HG03432 (cell line): ENCODE results near the gene RHOH.
A peak's percentile ranks its signal among the peaks of the same experiment; 100 is the strongest.

Experiments
- ATAC-seq: cut with Tn5 transposase; IDR thresholded peaks from one replicate; pipeline ENCODE4 v1.9.1; 2021; ENCODE audit warnings: mild to moderate bottlenecking, moderate library complexity; ENCODE audit not compliant: unreplicated experiment

Gene RHOH

GRCh38 chr4:40204507-40205258 lies 7.9 kb downstream of the RHOH start:
- no peak for ATAC-seq

- peak; percentile 69 for ATAC-seq
Measured at GRCh38 chr4:40205259-40206198, 8.7 kb downstream of the RHOH start.

DNA sequence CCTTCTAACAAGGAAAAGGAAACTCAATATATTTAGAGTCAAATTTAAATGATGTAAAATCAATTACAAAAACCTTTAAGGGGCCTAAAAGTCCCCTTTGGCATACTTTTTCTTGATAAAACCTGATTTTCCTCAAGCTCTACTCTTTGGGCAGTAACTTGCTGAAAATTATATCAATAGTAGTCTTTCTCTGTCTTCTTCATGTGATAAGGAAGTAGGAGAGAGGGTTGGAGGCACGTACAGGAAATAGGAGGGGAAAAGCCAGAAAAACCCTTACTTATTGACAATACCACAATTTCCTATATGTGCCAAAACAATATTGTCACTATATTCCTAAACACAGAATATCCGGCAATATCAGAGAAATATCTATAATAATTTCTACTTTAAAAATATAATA lies 9.6 kb downstream of the RHOH start:
- ATAC-seq = no peak

DNA sequence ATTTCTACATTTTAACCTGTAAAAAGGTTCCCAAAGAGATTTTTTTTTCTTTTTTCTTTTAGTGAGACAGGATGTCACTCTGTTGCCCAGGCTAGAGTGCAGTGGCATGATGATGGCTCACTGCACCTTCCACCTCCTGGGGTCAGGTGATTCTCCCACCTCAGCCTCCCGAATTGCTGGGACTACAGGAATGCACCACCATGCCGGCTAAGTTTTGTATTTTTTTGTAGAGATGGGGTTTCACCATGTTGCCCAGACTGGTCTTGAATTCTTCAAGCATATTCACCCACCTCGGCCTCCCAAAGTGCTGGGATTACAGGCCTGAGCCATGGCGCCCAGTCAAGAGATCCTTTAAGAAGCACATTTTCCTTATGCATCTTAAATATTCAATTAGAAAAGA lies 12.6 kb downstream of the RHOH start:
- no peak for ATAC-seq

DNA sequence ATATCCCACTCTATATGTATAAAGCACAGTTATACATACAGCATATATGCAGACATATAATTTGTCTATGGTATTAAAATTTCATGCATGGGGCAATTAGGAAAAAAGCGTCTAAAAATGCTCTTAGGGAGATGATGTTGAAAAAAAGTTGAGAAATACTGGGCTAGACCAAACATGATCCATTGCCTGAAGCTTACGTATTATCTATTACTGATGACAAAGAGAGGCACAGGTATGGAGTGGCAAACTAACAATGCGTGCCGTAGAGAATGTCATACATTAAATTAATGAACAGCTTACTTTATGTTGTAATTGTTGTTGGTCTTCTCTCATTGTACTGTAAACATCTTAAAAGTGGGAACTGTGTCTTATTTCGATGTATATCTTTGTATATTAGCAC lies 13.9 kb downstream of the RHOH start:
- ATAC-seq = no peak

DNA sequence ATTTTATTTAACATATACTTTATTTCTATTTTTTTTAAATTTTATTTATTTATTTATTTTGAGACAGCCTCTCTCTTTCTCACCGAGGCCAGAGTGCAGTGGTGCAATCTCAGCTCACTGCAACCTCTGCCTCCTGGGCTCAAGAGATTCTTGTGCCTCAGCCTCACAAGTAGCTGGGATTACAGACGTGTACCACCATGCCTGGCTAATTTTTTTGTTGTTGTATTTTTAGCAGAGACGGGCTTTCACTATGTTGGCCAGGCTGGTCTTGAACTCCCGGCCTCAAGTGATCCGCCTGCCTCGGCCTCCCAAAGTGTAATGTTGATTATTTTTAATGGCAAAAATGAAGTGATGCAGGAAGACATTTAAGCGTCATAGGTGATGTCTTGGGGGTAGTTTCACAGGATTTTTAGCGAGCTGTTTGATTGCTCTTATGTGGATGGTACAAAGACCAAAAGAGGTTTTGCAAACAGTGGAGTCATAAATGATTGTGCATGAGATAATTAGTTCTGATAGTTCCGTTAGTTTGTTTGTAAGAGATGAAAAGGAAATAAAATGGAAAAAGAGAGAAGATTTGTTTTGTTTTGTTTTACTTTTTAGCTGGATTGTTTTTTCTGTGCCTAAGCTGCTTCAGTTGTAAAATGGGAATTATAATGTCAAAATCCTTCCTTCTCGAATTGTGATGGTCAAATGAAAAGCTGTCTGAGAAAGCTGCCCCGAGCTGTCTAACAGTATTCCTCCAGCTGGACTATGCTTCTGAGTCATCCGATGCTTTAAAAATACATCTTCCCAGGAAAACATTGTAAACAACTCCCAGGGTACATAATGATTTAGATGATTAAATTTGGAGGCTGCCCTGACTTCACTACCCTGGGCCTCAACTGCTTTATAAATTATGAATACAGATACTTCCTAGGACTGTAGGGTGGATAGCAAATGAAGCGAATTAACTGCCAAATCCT lies 14.7 kb downstream of the RHOH start:
- no peak for ATAC-seq

GRCh38 chr4:40212674-40213527 lies 16.1 kb downstream of the RHOH start:
- no peak for ATAC-seq

DNA sequence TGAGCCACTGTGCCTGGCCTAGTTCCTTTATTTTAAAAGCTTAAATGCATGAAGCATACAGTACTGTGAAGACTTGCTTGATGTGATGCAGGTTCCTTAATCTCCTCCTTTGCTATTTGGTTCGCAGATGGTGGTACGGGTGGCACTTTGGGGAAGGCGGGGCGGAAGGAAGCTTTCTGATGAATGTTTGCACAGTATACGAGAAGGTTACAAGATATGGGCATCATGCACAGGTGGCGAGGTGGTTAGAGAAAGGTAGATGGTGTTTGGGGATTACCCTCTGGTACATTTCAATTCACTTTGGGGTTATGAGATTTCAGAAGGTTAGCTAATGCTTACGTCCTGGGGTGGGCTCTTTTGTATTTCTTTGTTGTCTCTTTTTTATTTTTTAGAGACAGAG lies 17.2 kb downstream of the RHOH start:
- no peak for ATAC-seq

GRCh38 chr4:40214661-40215418 lies 18.0 kb downstream of the RHOH start:
- no peak for ATAC-seq

DNA sequence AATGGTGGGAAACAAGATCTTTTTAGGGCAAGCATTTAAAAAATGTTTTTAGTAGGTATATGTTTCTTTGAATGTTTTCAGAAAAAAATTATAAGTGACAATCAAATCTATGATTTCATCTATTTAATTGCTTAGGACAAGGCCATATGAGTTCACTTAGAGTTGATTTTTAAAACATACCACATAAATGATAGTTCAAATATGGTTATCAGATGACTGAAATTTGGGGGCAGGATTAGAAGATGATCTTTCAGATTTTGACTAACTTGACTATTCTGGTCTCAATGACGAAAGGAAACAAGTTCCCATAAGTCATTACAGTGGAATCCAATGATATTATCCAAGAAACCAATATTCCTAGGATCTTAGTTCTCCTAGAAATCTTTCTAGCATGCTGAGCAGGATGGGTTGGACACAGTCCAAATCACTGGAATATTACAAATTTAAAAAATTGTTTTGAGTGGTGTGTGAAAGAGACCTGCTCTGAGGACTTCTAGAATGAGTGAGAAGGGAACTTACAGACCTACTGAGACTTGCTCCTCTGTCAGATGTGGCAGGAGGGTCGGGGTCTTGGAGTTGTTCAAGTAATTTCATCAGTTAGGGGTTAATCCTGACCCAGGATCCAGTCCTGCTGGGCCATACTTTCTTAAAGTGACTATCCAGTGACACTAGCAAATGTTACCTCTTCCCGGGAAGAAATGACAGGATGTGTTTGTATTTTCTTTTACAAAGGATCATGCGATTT lies 20.0 kb downstream of the RHOH start:
- ATAC-seq = no peak

DNA sequence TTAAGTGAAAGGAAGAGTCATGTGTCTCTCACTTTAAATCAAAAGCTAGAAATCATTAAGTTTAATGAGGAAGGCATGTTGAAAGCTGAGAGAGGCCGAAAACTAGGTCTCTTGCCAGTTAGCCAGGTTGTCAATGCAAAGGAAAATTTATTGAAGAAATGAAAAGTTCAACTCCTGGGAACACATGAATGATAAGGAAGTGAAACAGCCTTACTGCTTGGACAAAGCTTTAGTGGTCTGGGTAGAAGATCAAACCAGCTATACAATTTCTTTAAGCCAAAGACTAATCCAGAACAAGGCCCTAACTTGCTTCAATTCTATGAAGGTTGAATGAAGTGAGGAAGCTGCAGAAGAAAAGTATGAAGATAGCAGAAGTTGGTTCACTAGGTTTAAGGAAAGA lies 24.9 kb downstream of the RHOH start:
- no peak for ATAC-seq

DNA sequence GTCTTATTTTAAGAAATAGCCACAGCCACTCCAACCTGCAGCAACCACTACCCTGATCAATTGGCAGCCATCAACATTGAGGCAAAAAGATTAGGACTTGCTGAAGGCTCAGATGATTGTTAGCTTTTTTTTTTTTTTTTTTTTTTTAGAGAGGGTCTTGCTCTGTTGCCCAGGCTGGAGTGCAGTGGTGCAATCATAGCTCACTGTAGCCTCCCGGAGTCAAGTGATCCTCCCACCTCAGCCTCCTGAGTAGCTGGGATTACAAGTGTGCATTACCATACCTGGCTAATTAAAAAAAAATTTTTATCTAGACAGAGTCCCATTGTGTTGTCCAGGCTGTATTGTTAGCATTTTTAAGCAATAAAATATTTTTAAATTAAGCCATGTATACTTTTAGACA lies 26.5 kb downstream of the RHOH start:
- ATAC-seq = no peak

- no peak for ATAC-seq
Measured at GRCh38 chr4:40224432-40224831, 27.6 kb downstream of the RHOH start.

DNA sequence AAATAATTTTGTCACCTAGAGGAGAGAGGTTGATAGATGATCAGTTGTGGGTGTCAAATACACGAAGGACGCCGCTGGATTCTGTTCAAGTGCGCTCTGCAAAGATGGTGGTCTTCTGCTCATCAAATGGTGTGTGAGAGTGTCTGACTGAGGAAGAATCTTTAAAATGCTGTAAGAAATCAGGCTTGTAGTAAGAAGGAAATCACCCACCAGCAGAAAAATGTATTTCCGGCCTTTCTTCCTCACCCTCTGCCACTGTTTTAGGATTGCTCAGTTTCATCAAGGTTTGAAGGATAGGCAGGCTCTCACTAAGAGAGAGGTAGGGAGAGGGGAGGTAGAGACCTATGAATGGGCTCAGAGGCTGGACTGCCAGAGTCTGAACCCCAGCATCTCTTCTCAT lies 28.7 kb downstream of the RHOH start:
- no peak for ATAC-seq

DNA sequence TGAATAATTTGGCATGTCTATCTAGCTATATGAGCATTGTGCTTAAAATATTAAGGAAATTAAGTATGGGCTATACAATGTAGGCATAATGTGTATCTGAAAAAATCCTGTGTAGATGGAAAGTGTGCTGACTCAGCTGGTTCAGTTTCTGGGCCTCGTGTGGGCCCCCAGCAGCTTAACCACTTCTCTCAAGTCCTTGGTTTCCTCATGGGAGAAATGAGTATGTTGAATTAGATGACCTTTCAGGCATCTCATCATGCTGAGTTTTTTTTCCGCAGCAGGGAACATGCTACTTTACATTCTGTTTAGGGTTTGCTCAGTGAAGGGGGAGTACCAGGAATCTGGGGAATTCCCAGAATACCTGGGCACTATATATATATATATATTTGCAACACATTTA lies 30.5 kb downstream of the RHOH start:
- ATAC-seq = peak; percentile 64

- ATAC-seq = peak; percentile 65
Measured at GRCh38 chr4:40228497-40229365, 31.9 kb downstream of the RHOH start.

- ATAC-seq = no peak
Measured at GRCh38 chr4:40231316-40231863, 34.6 kb downstream of the RHOH start.
